LNCaP clone FGC (cell line): ENCODE measurements around the gene PHACTR3.

Experiments used
- DNase-seq: peaks from one replicate; pipeline ENCODE4 v3.0.0-alpha.2; 2011; ENCODE audit warnings: low read depth
- H3K4me3 ChIP-seq: 2 replicates; pipeline ENCODE4 v1.5.1; 2011; ENCODE audit warnings: mild to moderate bottlenecking, low read depth, low read length, control low read depth
- CTCF ChIP-seq: IDR thresholded peaks from 2 replicates; pipeline ENCODE4 v1.5.1; 2012; ENCODE audit warnings: mild to moderate bottlenecking; ENCODE audit not compliant: control insufficient read depth, insufficient read depth; ENCODE audit errors: extremely low read depth

PHACTR3 gene

DNA sequence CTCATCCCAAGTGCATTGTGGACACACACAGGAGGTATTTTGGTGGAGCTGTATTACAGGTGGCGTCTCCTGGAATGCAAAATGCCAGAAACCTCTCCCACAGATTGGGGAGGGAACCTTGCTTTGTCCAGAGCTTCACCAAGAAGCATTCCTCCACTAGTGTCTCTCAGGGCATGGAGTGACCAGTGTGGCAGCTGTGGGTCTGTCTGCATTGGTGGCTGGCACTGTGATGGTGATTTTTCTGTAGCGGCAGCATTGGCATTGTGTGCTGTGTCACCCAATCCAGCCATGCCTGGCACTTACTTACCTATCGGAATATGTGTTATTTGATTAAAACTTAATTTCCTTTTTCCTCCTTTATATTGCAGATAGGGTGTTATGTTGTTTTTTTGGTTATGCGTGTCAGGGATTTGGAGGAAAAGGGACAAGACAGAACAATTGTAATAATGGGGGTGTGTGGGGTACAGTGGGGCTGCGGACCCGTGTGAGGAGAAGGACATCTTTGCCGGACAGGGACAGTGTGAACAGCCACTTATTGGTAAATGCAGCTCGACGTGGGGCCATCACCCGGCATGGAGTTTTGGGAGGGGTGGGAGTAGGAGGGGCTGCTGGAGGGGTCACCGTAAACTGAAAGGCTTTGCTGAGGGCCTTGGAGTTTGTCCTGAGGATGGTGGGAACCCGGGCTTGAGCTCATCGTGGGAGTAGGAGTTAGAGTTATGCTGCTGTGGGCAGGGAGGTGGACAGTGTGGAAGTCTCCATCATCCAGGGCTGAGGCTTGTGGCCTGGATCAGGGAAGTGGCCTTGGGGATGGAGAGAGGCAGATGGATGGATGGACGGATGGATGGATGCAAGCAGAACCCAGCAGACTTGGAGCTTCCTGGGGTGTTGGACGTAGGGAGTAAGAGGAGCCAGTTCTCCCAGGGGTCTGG, 224.0 kb downstream of the PHACTR3 start:
- TF ChIP-seq CTCF = no peak
- H3K4me3 ChIP-seq = no peak overlapping the region
- DNase-seq = no peak

- H3K4me3 ChIP-seq = no peak overlapping the region
- no peak for TF ChIP-seq CTCF
- DNase-seq = no peak
These were observed 224.9 kb downstream of the PHACTR3 start for GRCh38 chr20:59829054-59829785.

GRCh38 chr20:59829786-59830664, 225.7 kb downstream of the PHACTR3 start:
- no peak for TF ChIP-seq CTCF
- DNase-seq = no peak
- no peak overlapping the region for H3K4me3 ChIP-seq

DNA sequence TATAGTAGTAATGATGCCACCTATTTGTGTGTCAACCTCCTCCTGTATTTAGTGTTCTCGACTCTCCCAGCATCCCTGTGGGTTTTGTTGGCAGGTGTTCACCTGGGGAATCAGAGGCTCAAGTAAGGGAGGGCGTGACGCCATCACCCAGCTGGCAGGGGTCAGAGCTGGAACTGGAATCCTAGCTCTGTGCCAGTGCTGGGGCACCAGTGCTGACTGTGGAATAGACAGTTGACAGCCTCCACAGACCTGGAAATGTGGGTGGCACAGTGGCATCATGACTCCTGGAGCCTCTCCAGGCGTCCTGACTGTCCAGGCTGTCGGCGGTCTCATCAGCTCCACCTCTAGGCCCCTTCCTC, 226.3 kb downstream of the PHACTR3 start:
- H3K4me3 ChIP-seq = no peak overlapping the region
- DNase-seq = no peak
- TF ChIP-seq CTCF = no peak

DNA sequence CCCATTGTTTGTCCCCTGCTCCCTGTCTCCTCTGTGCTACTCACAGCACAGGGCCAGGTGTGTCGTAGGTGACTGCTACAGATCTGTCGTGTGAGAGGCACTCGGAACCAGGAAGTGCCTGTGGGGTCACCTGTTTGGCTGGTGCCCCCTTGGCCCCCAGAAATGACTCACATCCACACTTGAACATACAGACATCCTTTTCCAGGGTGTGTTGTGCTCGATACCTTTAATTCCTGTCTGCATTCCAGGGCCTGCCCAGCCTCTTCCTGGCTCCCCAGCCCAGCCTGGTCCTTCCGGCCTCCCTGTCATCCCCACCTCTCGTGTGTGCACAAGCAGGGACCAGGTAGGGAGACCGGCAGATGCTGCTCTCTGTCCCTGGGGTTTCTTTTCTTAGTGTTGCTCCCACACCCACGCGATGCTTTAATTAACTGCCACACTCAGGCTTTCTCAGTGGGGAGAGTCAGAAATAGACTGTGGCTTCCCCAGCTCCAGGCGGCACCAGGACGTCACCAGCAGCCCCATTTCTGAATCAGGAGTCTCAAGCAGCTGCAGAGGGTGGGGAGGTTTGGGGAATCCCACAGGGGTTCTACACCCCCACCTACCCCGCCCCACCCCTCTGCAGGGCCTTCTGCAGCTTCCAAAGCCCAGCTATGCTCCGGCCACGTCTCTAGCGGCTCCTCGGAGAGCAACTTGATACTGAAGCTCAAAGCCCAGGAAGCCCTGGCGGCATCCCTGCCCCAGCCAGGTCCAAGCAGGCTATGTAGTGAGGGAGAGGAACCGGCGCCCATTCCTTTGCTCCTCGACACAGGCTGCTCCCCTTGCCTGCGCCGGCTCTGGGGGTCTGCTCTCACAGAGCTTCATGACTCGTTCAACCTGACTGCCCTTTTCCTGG, 226.9 kb downstream of the PHACTR3 start:
- no peak for TF ChIP-seq CTCF
- no peak for DNase-seq

GRCh38 chr20:59831916-59832270, 227.6 kb downstream of the PHACTR3 start:
- no peak for TF ChIP-seq CTCF
- H3K4me3 ChIP-seq = no peak overlapping the region
- DNase-seq = no peak

More for the DNA sequence above, 226.9 kb downstream of the PHACTR3 start:
- H3K4me3 ChIP-seq = no peak overlapping the region
